ENCODE data around the gene SAP25.
"Not testable (repeated sequence)": the region's sequence is repeated elsewhere in the genome, so short reads cannot be mapped to it uniquely, and the experiment has no call there.

SAP25 gene

DNA sequence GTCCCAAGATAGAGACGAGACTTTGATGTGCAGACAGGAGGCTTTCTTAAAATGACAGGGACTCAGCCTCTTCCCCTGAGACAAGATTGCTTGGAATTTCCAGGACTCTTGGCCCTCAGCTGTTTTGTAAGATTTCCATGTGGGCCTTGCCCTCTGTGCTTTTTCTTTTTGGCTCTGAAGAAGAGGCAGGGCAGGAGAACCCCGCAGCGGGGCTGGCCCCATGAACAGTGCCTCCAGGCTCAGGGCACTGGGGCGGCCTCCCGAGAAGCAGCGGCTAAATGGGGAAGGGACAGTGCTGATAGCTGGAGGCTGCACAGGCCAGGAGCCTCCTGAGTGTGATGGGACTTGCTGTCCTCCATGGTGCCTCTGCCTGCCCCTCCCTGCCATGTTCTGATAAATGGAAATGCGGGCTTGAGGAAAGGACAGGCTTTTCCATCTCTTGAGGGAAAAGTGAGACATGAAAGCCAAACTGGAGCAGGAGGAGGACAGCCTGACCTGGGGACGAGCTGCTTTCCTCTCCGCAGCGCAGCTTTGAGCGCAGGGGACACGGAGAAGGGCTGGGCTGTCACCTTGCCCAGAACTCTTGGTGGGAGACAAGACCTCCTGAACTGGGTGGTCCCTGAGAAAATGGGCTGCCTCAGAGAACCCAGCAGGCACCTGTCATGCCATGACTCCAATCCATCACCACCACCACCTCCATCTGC, 12.1 kb downstream of the SAP25 start:
- no peak for DNase-seq (ENCODE audit: low spot score)

DNA sequence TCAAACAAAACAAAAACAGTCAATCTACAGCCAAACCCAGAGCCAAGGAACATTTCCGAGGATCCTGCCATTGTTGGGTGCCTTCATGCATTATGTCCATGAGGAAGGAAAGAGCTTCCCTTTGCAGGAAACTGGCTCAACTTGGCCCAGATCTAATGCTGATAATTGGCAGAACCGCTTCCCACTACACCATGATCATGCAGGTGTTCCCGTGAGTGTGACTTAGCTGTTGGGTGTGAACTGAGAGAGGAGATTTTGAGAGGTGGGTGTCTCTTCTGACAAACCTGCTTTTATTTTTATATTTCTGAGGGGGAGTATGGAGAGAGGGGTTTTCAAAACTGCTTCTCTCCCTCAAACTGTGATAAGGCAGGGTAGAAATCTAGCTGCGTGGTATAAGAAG, 14.6 kb downstream of the SAP25 start:
- DNase-seq (ENCODE audit: low spot score) = no peak

DNA sequence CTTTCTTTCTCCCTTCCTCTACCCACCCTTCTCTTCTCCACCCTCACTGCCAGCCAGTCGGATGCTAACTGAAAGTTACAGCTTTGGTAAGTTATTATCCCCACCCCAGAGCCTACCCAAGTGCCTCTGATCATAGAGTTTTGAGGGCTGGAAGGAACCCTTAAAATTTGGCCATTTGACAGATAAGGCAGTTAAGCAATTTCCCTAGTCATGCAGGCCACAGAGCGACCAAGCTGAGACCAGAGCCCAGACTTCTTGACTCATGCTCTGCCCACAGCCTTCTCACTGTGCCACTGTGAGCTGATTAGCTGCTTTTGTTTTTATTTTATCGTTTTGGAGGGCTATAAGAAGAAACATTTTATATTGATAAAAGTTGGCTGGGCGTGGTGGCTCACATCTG, 17.2 kb downstream of the SAP25 start:
- no peak for DNase-seq (ENCODE audit: low spot score)

GRCh38 chr7:100555701-100556100, 18.0 kb downstream of the SAP25 start:
- DNase-seq (ENCODE audit: low spot score) = no peak

DNA sequence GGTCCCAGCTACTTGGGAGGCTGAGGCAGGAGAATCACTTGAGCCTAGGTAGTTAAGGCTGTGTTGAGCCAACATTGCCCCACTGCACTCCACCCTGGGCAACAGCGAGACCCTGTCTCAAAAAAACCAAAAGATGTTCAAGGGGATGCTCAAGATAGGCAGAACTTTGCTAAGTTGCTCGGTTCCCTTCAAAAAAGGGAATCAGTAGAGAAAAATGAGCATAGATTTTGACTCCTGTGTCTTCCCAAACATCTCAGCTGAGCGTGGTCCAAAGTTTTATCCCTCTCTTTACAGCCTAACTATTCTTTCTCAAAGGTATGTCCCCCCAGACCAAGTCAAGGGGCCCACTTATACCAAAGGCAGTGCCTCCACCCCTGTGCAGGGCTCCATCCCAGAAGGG, 20.7 kb downstream of the SAP25 start:
- DNase-seq (ENCODE audit: low spot score) = no peak

GRCh38 chr7:100552532-100552931, 21.2 kb downstream of the SAP25 start:
- no peak for DNase-seq (ENCODE audit: low spot score)

DNA sequence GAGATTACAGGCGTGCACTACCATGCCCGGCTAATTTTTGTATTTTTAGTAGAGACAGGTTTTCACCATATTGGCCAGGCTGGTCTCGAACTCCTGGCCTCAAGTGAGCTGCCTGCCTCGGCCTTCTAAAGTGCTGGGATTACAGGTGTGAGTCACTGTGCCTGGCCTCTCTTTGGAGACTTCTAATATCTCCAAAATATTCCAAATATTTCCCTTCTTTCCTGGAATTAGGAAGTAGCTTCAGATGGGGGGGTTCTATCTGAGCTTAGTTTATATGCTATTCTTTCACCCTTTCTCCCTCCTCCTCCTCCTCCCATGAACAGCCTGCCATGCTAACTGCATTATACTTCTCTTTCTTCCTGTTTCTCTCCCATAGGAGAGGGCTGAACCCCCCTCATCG, 25.3 kb downstream of the SAP25 start:
- DNase-seq (ENCODE audit: low spot score) = not testable (repeated sequence)

- no peak for DNase-seq (ENCODE audit: low spot score)
These were observed 25.8 kb downstream of the SAP25 start for GRCh38 chr7:100547872-100548271.

GRCh38 chr7:100546926-100547800, 26.5 kb downstream of the SAP25 start:
- DNase-seq (ENCODE audit: low spot score) = no peak

DNA sequence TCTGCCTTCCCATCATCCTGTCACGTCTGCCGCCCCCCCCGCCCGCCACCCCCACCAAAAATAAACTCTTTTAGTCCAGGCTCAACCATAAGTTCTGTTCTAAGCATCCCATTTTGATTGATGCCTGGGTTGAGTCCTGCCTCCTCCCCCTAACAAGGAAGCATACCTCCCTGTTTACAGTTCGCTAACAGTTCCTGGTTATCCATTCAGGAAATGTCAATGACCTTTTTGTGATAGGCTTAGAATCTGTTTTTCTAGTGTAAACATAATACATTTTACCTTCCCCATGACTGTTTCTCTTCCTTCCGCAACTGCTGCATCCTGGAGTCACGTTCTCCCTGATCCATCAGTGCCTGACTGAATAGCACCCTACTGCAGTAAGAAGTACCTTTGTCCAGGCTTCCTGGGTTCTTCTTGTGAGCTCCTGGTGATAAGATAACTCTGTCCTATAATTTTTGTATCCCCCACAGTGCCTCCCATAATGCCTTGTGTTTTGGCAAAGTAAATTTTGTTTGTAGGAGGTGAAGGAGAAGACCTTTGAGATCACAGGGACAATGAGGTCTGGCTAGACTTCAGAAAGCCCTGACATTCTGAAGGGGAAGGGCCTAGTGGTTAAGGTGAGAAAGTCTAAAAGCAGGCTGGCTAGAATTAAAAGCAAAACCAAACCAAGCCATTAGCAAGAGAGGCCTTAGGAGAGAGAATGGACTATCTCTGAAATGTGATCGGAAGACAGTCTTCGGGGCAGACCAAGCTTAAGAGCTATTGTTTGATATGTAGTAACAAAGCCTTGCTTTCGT, 27.4 kb downstream of the SAP25 start:
- peak; percentile 12 for DNase-seq (ENCODE audit: low spot score)

GRCh38 chr7:100545360-100546128, 28.2 kb downstream of the SAP25 start:
- DNase-seq (ENCODE audit: low spot score) = peak; percentile 57

- peak; percentile 20 for DNase-seq (ENCODE audit: low spot score)
These were observed 28.7 kb downstream of the SAP25 start for GRCh38 chr7:100544967-100545359.

GRCh38 chr7:100544386-100544785, 29.3 kb downstream of the SAP25 start:
- DNase-seq (ENCODE audit: low spot score) = peak; percentile 2

GRCh38 chr7:100543586-100543985, 30.1 kb downstream of the SAP25 start:
- no peak for DNase-seq (ENCODE audit: low spot score)

- DNase-seq (ENCODE audit: low spot score) = not testable (repeated sequence)
These were observed 32.4 kb downstream of the SAP25 start for GRCh38 chr7:100541309-100541708.

GRCh38 chr7:100540073-100540723, 33.5 kb downstream of the SAP25 start:
- DNase-seq (ENCODE audit: low spot score) = no peak

DNA sequence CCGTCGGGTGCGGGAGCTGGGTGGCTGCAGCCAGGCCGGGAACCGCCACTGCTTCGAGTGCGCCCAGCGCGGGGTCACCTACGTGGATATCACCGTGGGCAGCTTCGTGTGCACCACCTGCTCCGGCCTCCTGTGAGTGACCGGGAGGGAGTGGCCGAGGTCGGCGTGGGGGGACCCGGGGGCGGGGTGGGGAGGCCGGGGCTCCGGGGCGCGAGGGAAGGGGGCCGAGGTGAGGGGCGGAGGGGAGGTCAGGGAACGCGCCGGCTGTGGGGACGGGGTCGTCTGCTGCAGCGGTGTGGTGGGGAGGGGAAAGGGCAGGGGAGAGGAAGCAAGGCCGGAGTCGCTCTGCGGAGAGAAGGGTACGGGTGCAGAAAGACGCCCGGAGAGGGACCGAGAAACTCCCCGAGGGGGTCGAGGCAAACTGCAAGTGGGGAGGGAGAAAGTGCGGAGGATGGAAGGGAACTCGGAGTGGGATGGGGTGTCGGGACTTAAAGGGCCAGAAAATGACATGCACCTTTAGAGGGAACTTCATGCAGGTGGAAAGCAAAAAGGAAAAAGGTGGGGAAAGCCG, 34.2 kb downstream of the SAP25 start:
- DNase-seq (ENCODE audit: low spot score) = no peak

DNA sequence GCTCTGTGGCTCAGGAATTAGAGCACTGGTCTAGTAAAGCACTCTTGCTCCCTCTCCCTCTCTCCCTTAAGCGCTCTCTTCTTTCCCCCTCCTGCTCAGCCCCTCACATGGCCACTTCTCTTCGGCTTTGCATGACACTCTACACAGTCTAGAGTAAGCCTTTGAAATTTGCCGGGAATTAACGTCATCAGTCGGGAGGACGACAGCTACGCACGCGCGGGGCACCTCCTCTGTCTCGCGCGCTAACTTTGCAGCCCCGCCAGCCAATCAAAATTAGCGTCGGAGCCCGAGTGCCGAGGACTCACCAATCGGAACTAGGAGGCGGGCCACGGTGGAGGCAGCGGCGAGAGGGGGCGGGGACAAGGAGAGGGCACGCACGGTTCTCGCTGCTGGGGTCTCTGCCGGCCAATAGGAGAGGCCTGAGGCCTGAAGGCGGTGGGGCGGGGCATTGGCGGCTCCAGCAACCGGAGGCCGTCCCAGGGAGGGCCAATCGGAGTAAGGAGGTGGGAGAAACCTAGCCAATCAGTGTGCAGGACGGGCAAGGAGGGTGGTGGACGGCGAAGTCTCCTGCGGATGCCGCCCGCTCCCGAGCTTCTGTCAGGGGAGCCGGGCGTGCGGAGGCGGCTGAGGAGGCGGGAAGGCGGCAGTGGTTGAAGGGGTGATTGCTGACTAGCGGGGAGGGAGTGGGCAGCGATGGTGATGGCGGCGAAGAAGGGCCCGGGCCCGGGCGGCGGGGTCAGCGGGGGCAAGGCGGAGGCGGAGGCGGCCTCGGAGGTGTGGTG, 34.9 kb downstream of the SAP25 start, which contains the start of gene AGFG2:
Gene AGFG2, plus strand, starts transcription at position 550 of the 782 bp plus-strand sequence. Its CDS starts 144 bp downstream, at position 694.
- DNase-seq (ENCODE audit: low spot score) = peak; percentile 99

DNA sequence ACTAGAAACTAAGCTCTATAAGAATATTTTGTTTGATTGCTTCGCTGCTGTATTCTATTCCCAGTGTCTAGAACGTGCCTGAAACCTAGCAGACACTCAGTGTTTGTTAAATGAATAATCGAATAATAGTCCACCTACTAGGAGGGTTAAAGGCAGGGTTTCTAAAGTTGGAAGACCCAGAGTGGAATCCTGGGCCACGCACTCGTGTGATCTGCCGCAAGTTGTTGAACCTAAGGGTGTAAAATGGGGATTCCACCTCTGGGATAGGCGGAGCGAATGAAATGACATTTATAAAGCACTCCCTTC, 35.4 kb downstream of the SAP25 start:
- no peak for DNase-seq (ENCODE audit: low spot score)

DNA sequence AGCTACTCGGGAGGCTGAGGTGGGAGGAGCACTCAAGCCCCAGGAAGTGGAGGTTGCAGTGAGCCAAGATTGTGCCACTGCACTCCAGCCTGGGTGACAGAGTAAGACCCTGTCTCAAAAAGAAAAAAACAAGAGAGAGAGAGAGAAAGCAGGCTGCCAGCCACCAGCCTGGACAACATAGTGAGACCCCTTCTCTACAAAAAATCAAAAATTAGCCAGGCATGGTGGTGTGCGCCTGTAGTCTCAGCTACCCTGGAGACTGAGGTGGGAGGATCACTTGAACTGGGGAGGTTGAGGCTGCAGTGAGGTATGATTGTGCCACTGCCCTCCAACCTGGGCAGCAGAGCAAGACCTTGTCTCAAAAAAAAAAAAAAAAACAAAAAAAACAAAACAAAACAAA, 37.0 kb downstream of the SAP25 start:
- DNase-seq (ENCODE audit: low spot score) = not testable (repeated sequence)

All from pons (tissue), 1 donor.